DND-41 (cell line): Measurements from ENCODE around the gene VANGL2.
A peak's percentile ranks its signal among the peaks of the same experiment; 100 is the strongest.

ENCODE experiments used
- ATAC-seq: fragments of 200-7000 bp; cut with Tn5 transposase; 3 replicates; pipeline ENCODE4 v1.9.1; 2021; ENCODE audit warnings: low read depth; ENCODE audit not compliant: insufficient read depth
- DNase-seq: peaks from one replicate; pipeline ENCODE4 v3.0.0-alpha.2; 2020
- H2AFZ ChIP-seq: 2 replicates; pipeline ENCODE4 v1.6.0; 2012; ENCODE audit warnings: low read depth, low read length
- H3K27ac ChIP-seq: 2 replicates; pipeline ENCODE4 v1.5.1; 2012; ENCODE audit warnings: low read length, inconsistent platforms
- H3K27me3 ChIP-seq: fragments of 200-600 bp; sonication (generic); 2 replicates; pipeline ENCODE4 v1.6.0; 2012; ENCODE audit warnings: low read length, mild to moderate bottlenecking, inconsistent platforms; ENCODE audit not compliant: insufficient read depth, poor library complexity
- H3K36me3 ChIP-seq: 2 replicates; pipeline ENCODE4 v1.5.1; 2012; ENCODE audit warnings: low read length, inconsistent platforms; ENCODE audit not compliant: insufficient read depth
- H3K4me1 ChIP-seq: 2 replicates; pipeline ENCODE4 v1.5.1; 2012; ENCODE audit warnings: mild to moderate bottlenecking, low read length; ENCODE audit not compliant: insufficient read depth
- H3K4me2 ChIP-seq: 2 replicates; pipeline ENCODE4 v1.6.0; 2012; ENCODE audit warnings: mild to moderate bottlenecking, moderate library complexity, low read length, inconsistent platforms; ENCODE audit not compliant: insufficient read depth
- H3K4me3 ChIP-seq, 2 experiments: fragments of 200-600 bp in 1 of 2; shearing (Covaris generic) in 1 of 2; 2 replicates each; pipeline ENCODE4 v1.5.1; 2012 to 2016; ENCODE audit warnings: inconsistent platforms in 2 of 2, low read length in 2 of 2, mild to moderate bottlenecking in 2 of 2, low read depth in 1 of 2, moderate library complexity in 1 of 2
- H3K79me2 ChIP-seq: 2 replicates; pipeline ENCODE4 v1.6.0; 2012; ENCODE audit warnings: low read length, inconsistent platforms; ENCODE audit not compliant: insufficient read depth
- H3K9ac ChIP-seq: 2 replicates; pipeline ENCODE4 v1.6.0; 2012; ENCODE audit warnings: low read depth, mild to moderate bottlenecking, inconsistent platforms, low read length, moderate library complexity
- H3K9me3 ChIP-seq: 2 replicates; pipeline ENCODE4 v1.5.1; 2012; ENCODE audit warnings: low read length, moderate library complexity, mild to moderate bottlenecking, inconsistent platforms; ENCODE audit not compliant: insufficient read depth, severe bottlenecking
- H4K20me1 ChIP-seq: 2 replicates; pipeline ENCODE4 v1.6.0; 2012; ENCODE audit warnings: low read length; ENCODE audit not compliant: insufficient read depth
- EZH2 ChIP-seq: IDR thresholded peaks from 3 replicates; pipeline ENCODE4 v1.6.1; 2012; ENCODE audit warnings: borderline replicate concordance, low read depth, mild to moderate bottlenecking, moderate library complexity, low read length, inconsistent platforms; ENCODE audit not compliant: severe bottlenecking
- TF ChIP-seq, protein P1 (sequence below): IDR thresholded peaks from 2 replicates; pipeline ENCODE4 v1.5.1; 2012; ENCODE audit warnings: borderline replicate concordance, low read length, moderate library complexity, mild to moderate bottlenecking; ENCODE audit not compliant: poor library complexity, severe bottlenecking; ENCODE audit errors: extremely low read depth

VANGL2 gene

DNA sequence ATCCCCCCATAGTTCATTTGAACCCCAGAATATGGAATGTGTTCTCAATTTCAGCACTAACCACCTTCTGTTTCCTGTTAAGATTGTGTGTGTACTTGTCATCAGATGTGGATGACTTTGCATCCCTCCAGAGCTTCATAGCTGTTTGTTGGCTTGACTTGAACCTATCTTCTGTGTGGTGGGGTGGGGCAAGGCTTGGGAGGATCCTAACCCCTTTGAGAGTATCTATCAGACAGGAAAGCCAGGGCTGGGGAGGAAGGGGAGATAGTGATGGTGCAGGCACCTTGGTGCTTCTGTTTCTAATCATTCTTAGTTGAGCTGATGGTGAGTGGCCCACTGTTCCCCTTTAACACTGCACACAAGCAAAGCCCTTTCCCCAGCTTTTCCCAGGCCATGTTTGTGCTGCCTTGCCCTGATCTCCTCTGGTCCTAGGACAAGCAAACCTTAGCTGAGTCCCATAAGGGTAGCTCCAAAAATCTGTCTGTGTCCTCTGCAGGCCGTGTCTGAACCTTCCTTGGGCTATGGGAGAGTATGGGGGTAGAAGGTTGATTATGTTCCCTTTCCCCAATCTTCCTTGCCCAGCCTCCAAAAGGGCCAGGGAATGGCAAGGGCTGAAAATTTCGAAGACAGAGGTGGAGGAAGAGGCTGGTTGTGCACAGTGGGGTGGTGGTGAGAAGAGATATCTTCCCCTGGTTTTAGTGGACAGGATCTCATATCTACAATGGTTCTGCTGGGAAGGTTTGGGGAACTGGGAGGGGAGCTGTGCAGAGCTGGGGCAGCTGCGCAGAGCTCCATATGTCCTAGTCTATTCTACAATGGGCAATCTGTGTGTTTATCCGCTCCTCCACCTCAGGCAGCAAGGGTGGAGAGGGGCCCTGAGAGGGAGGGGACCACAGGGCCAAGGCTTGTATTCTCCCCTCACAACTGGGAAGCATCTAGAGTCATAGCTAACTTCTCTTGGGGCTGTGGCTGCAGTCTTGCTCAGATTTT, 32.1 kb upstream of the VANGL2 start:
- no peak for TF ChIP-seq EZH2
- TF ChIP-seq, protein P1, sequence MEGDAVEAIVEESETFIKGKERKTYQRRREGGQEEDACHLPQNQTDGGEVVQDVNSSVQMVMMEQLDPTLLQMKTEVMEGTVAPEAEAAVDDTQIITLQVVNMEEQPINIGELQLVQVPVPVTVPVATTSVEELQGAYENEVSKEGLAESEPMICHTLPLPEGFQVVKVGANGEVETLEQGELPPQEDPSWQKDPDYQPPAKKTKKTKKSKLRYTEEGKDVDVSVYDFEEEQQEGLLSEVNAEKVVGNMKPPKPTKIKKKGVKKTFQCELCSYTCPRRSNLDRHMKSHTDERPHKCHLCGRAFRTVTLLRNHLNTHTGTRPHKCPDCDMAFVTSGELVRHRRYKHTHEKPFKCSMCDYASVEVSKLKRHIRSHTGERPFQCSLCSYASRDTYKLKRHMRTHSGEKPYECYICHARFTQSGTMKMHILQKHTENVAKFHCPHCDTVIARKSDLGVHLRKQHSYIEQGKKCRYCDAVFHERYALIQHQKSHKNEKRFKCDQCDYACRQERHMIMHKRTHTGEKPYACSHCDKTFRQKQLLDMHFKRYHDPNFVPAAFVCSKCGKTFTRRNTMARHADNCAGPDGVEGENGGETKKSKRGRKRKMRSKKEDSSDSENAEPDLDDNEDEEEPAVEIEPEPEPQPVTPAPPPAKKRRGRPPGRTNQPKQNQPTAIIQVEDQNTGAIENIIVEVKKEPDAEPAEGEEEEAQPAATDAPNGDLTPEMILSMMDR: no peak
- ATAC-seq: peak; percentile 42; the same call in 2 of the 3 replicates

DNA sequence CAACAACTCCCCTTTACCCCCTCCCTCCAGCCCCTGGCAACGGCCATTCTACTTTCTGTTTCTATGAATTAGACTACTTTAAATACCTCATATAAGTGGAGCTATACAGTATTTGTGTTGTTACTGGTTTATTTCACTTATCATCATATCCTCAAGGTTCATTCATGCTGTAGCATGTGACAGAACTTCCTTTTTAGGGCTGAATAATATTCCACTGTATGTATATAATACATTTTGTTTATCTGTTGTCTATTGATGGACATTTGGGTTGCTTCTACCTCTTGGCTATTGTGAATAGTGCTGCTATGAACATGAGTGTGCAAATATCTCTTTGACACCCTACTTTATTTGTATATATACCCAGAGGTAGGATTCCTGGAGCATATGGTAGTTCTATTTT, 31.3 kb upstream of the VANGL2 start:
- no peak for TF ChIP-seq EZH2
- TF ChIP-seq, protein P1: no peak
- Histone ChIP-seq H4K20me1 (no peaks in the 10 kb centered on the region), H3K4me1 (no peaks in the 10 kb centered on the region), H3K36me3 (no peaks in the 10 kb centered on the region), H2AFZ (no peak overlapping the region), H3K27me3 (peaks cover 4% of the 10 kb centered on the region), H3K9me3 (no peaks in the 10 kb centered on the region), H3K9ac (no peak overlapping the region), H3K79me2 (no peaks in the 10 kb centered on the region), H3K27ac (no peak overlapping the region), H3K4me2 (no peak overlapping the region), H3K4me3 (no peak overlapping the region)
- DNase-seq (no peak), ATAC-seq (no peak)

More for the DNA sequence above, 32.1 kb upstream of the VANGL2 start:
- no peak overlapping the region for H3K4me3 ChIP-seq
- peaks cover 4% of the 10 kb centered on the region for H3K27me3 ChIP-seq
- no peaks in the 10 kb centered on the region for H3K9me3 ChIP-seq
- H3K4me1 ChIP-seq: no peaks in the 10 kb centered on the region
- H4K20me1 ChIP-seq: no peaks in the 10 kb centered on the region
- H3K79me2 ChIP-seq: no peaks in the 10 kb centered on the region
- DNase-seq: no peak
- no peak overlapping the region for H3K9ac ChIP-seq
- H3K36me3 ChIP-seq: no peaks in the 10 kb centered on the region
- no peak overlapping the region for H3K27ac ChIP-seq
- H3K4me2 ChIP-seq: no peak overlapping the region
- H2AFZ ChIP-seq: no peak overlapping the region

DNA sequence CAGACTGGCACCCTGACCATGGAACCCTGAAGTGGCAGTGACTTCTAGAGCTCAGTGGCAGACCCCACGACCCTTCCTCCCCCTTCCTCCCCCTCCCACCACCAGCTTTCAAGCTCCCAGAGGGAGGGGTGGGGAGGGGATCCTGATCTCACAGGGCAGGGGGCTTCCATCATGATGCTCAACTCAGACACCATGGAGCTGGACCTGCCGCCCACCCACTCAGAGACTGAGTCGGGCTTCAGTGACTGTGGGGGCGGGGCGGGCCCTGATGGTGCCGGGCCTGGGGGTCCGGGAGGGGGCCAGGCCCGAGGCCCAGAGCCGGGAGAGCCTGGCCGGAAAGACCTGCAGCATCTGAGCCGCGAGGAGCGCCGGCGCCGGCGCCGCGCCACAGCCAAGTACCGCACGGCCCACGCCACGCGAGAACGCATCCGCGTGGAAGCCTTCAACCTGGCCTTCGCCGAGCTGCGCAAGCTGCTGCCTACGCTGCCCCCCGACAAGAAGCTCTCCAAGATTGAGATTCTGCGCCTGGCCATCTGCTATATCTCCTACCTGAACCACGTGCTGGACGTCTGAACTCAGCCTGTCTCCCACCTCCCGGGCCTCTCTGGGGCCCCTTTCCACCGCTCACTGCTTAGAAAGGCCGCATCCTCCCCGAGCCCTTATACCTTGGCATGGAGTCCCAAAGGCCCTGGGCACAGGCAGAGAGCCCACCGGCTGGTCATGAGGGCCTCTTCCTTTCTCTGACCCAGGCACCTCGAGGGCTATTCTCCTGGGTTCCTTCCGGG, 29.6 kb upstream of the VANGL2 start:
- Histone ChIP-seq H3K9ac (no peak overlapping the region), H3K4me1 (no peaks in the 10 kb centered on the region), H3K4me2 (no peak overlapping the region), H3K27me3 (peaks cover 4% of the 10 kb centered on the region), H3K9me3 (no peaks in the 10 kb centered on the region), H3K79me2 (no peaks in the 10 kb centered on the region), H3K27ac (no peak overlapping the region), H2AFZ (no peak overlapping the region), H3K4me3 (no peak overlapping the region), H4K20me1 (no peaks in the 10 kb centered on the region), H3K36me3 (no peaks in the 10 kb centered on the region)
- TF ChIP-seq, protein P1: no peak
- TF ChIP-seq EZH2: no peak
- DNase-seq (no peak), ATAC-seq (no peak)
